Effector memory CD4-positive, alpha-beta T cell (primary cell): ENCODE results near the gene CYTH1.
A peak's percentile ranks its signal among the peaks of the same experiment; 100 is the strongest.

Experiments used
- DNase-seq, 3 donors: peaks; one replicate each; pipeline ENCODE4 v3.0.0-alpha.2; 2020
- H3K27ac ChIP-seq: 2 replicates; pipeline ENCODE4 v1.7.0; 2013; ENCODE audit warnings: mild to moderate bottlenecking, low read length, moderate library complexity; ENCODE audit not compliant: insufficient read depth, poor library complexity, severe bottlenecking
- H3K27me3 ChIP-seq: replicated peaks from 2 replicates; pipeline ENCODE4 v1.7.0; 2013; ENCODE audit warnings: mild to moderate bottlenecking, low read length; ENCODE audit not compliant: insufficient read depth, control insufficient read depth, poor library complexity, severe bottlenecking
- H3K36me3 ChIP-seq: 2 replicates; pipeline ENCODE4 v1.7.0; 2013; ENCODE audit warnings: mild to moderate bottlenecking, low read length, moderate library complexity; ENCODE audit not compliant: control insufficient read depth, insufficient read depth
- H3K4me1 ChIP-seq: 2 replicates; pipeline ENCODE4 v1.7.0; 2013; ENCODE audit warnings: low read length, mild to moderate bottlenecking; ENCODE audit not compliant: control insufficient read depth, insufficient read depth, poor library complexity, severe bottlenecking
- H3K4me3 ChIP-seq: 2 replicates; pipeline ENCODE4 v1.7.0; 2013; ENCODE audit warnings: low read length, low read depth, mild to moderate bottlenecking; ENCODE audit not compliant: insufficient read depth, poor library complexity, severe bottlenecking
- H3K9me3 ChIP-seq: 2 replicates; pipeline ENCODE4 v1.7.0; 2013; ENCODE audit warnings: mild to moderate bottlenecking, low read length, moderate library complexity; ENCODE audit not compliant: control insufficient read depth

CYTH1 gene

GRCh38 chr17:78710607-78711006, 71.5 kb downstream of the CYTH1 start:
- no peaks in the 10 kb centered on the region for H3K9me3 ChIP-seq
- H3K27me3 ChIP-seq: no peaks in the 10 kb centered on the region
- H3K4me3 ChIP-seq: no peak overlapping the region
- peaks cover 41% of the 10 kb centered on the region for H3K4me1 ChIP-seq
- peaks cover 24% of the 10 kb centered on the region for H3K36me3 ChIP-seq
- no peak for DNase-seq
- H3K27ac ChIP-seq: peak overlapping the region; percentile 16

DNA sequence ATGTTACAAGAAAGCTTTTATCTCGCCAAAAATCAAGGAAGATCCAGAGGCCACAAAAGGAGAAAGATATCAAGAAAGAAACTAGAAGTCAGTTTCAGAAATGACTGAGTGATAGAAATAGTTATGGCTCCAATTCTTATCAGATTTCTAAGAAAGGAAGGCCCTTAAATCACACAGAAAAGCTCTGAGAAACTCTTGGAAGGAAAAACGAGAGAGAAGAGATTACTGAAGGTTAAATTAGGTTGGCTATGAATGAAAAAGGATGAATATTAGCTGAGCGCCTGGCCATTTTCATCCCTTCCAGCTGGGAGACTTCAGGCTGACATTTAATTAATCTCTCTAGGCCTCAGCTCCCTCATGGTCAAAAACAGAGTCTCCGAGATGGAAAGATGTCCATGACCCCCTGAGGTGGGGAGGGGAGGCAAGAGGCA, 72.3 kb downstream of the CYTH1 start:
- H3K9me3 ChIP-seq: no peaks in the 10 kb centered on the region
- peaks cover 33% of the 10 kb centered on the region for H3K4me1 ChIP-seq
- peak overlapping the region; percentile 47 for H3K27ac ChIP-seq
- DNase-seq: no peak
- no peak overlapping the region for H3K4me3 ChIP-seq
- no peaks in the 10 kb centered on the region for H3K27me3 ChIP-seq
- H3K36me3 ChIP-seq: peaks cover 32% of the 10 kb centered on the region

GRCh38 chr17:78709119-78709681, 72.9 kb downstream of the CYTH1 start:
- H3K4me3 ChIP-seq: no peak overlapping the region
- H3K4me1 ChIP-seq: peaks cover 27% of the 10 kb centered on the region
- H3K27me3 ChIP-seq: no peaks in the 10 kb centered on the region
- no peak for DNase-seq
- peak overlapping the region; percentile 47 for H3K27ac ChIP-seq
- H3K9me3 ChIP-seq: no peaks in the 10 kb centered on the region
- H3K36me3 ChIP-seq: peaks cover 38% of the 10 kb centered on the region

GRCh38 chr17:78708510-78708973, 73.5 kb downstream of the CYTH1 start:
- Histone ChIP-seq H3K36me3 (peaks cover 45% of the 10 kb centered on the region), H3K27me3 (no peaks in the 10 kb centered on the region), H3K4me1 (peaks cover 25% of the 10 kb centered on the region), H3K27ac (peak overlapping the region; percentile 47), H3K4me3 (no peak overlapping the region), H3K9me3 (no peaks in the 10 kb centered on the region)
- peak; percentile 25 to 44 (median 27) for DNase-seq

DNA sequence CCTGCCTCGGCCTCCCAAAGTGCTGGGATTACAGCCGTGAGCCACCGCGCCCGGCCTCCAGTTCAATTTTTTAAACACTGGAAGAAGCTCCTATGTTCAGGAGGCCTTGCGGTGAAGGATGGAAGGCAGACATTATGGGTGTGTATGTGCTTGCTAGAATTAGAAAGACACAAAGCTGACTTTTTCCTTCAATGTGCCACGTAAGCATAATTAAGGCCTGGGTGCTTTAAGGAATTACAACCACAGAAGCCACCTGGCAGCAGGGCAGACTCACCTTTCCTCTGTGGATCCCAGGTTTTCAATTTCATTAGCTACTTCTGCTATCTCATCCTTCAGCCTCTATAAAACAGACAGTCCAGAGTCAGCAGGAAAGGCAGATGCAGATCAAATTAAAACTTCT, 74.2 kb downstream of the CYTH1 start:
- Histone ChIP-seq H3K36me3 (peaks cover 48% of the 10 kb centered on the region), H3K27ac (no peak overlapping the region), H3K4me3 (no peak overlapping the region), H3K27me3 (no peaks in the 10 kb centered on the region), H3K9me3 (no peaks in the 10 kb centered on the region), H3K4me1 (peaks cover 25% of the 10 kb centered on the region)
- DNase-seq: no peak

DNA sequence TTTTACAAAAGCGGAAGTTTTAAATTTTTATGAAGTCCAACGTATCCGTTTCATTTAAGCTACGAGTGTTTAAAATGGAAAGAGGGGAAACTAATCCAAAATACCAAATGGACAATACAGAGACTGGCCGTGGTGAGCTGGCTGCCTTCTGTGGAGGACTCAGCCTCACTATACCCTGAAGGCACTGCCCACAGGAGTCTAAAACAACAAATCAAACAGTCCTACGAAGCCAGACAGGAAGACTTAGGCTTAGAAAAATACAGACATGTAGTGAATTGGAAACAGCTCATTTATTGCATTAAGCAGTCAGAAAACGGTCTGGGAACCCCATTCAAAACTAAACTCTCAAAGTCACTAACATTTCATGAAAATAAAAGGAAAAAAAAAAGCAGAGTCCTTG, 75.1 kb downstream of the CYTH1 start:
- peak overlapping the region; percentile 28 for H3K27ac ChIP-seq
- no peaks in the 10 kb centered on the region for H3K9me3 ChIP-seq
- DNase-seq: no peak
- peaks cover 25% of the 10 kb centered on the region for H3K4me1 ChIP-seq
- H3K27me3 ChIP-seq: no peaks in the 10 kb centered on the region
- H3K36me3 ChIP-seq: peaks cover 57% of the 10 kb centered on the region
- H3K4me3 ChIP-seq: no peak overlapping the region

- DNase-seq: no peak
- peaks cover 25% of the 10 kb centered on the region for H3K4me1 ChIP-seq
- no peaks in the 10 kb centered on the region for H3K9me3 ChIP-seq
- peak overlapping the region; percentile 28 for H3K27ac ChIP-seq
- H3K4me3 ChIP-seq: no peak overlapping the region
- H3K27me3 ChIP-seq: no peaks in the 10 kb centered on the region
- H3K36me3 ChIP-seq: peaks cover 63% of the 10 kb centered on the region
Observed at GRCh38 chr17:78706271-78706915, 75.7 kb downstream of the CYTH1 start.

DNA sequence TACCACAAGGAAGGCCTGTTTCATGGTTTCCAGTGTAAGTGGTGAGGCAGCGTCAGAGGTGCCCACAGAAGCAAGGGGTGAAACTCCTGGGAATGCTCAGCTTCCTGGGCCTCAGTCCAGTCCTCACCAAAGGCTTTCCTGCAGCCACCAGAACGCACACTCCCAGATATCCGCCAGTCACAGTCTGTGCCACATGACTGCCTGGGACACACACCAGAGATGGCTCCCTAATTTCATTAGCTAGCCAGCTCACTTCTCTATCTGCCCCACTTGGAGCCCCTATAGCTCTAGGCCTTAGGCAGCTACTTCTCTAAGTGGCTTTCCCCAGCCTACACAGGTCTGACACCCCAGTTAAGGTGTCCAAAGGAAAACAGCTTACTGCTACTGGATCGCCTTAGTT, 77.0 kb downstream of the CYTH1 start:
- H3K27me3 ChIP-seq: no peaks in the 10 kb centered on the region
- H3K4me3 ChIP-seq: no peak overlapping the region
- no peak overlapping the region for H3K27ac ChIP-seq
- peaks cover 76% of the 10 kb centered on the region for H3K36me3 ChIP-seq
- DNase-seq: no peak
- H3K4me1 ChIP-seq: peaks cover 17% of the 10 kb centered on the region
- H3K9me3 ChIP-seq: no peaks in the 10 kb centered on the region

- no peak for DNase-seq
- Histone ChIP-seq H3K4me1 (peaks cover 13% of the 10 kb centered on the region), H3K9me3 (no peaks in the 10 kb centered on the region), H3K27ac (no peak overlapping the region), H3K27me3 (no peaks in the 10 kb centered on the region), H3K36me3 (peaks cover 81% of the 10 kb centered on the region), H3K4me3 (no peak overlapping the region)
Observed at GRCh38 chr17:78704594-78704993, 77.5 kb downstream of the CYTH1 start.

DNA sequence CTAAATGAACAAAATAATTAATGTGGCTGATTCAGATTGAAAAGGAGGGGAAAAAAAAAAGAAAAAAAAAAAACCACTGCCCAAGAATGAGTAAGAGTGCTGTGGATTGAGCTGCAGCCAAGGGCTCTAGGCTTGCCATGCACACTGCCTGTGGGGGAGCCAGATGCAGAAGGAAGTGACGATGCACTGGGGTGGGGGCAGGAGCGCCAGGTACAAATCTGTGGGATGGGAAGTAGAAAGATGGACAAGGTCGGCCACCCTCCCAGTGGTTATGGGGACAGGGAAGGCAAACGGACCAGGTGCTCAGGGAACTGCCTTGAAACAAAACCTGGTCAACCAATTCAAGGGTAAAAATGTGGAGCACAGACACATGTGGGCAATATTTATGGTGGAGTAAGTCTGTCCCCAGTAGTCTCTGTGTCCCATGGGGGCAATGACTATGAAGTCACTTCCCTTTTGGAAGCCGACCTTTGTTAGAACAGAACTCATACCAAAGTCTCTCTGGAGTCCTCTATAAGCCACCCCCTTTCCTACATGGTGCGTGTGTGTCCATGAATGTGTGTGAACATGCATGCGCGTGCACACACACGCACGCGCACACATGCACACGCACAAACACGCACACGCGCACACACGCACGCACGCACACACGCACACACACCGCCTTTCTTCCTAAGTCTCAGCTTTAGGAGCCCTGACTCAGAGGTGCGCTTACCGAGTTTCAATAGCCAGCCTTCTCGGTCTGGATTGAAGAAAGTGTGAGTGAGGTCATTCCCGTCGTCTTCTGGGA, 84.3 kb downstream of the CYTH1 start:
- no peaks in the 10 kb centered on the region for H3K4me1 ChIP-seq
- no peaks in the 10 kb centered on the region for H3K9me3 ChIP-seq
- no peak for DNase-seq
- no peak overlapping the region for H3K27ac ChIP-seq
- H3K36me3 ChIP-seq: peaks cover 97% of the 10 kb centered on the region
- H3K27me3 ChIP-seq: no peaks in the 10 kb centered on the region
- H3K4me3 ChIP-seq: no peak overlapping the region
